Fibroblast of the aortic adventitia (primary cell): ENCODE data around the gene MUC21. TPM values are rescaled to one million over a fixed set of nuclear protein-coding genes. Genes with fewer than 3 reads are reported as not detected.

ENCODE experiments used
- DNase-seq: peaks from one replicate; pipeline ENCODE4 v3.0.0-alpha.2; 2010; ENCODE audit warnings: low read depth
- H3K4me3 ChIP-seq: 2 replicates; pipeline ENCODE4 v1.5.1; 2011; ENCODE audit warnings: low read depth, mild to moderate bottlenecking, control low read depth, low read length, moderate library complexity
- CTCF ChIP-seq: IDR thresholded peaks from 2 replicates; pipeline ENCODE4 v1.5.1; 2011; ENCODE audit warnings: mild to moderate bottlenecking, low read length, control low read depth, inconsistent platforms; ENCODE audit not compliant: insufficient read depth
- total RNA-seq: library from RNA; depleted of rRNA; stranded (reverse); fragments of >200 nt; gene quantifications from 2 replicates; pipeline ENCODE4 v1.2.3, GENCODE V29; 2012; ENCODE audit warnings: low replicate concordance

MUC21 gene
- total RNA-seq, 1 donor = not detected

GRCh38 chr6:30954631-30955366, 28.7 kb upstream of the MUC21 start:
- H3K4me3 ChIP-seq = no peak overlapping the region
- no peak for TF ChIP-seq CTCF
- no peak for DNase-seq

- no peak for DNase-seq
- TF ChIP-seq CTCF = no peak
- H3K4me3 ChIP-seq = peak overlapping the region; percentile 17
These were observed 28.0 kb upstream of the MUC21 start for GRCh38 chr6:30955367-30956042.

GRCh38 chr6:30957716-30958115, 25.8 kb upstream of the MUC21 start:
- TF ChIP-seq CTCF = no peak
- no peak for DNase-seq
- no peak overlapping the region for H3K4me3 ChIP-seq

GRCh38 chr6:30960907-30961673, 22.4 kb upstream of the MUC21 start:
- peak; percentile 33 for DNase-seq
- no peak overlapping the region for H3K4me3 ChIP-seq
- TF ChIP-seq CTCF = no peak

GRCh38 chr6:30962716-30963115, 20.8 kb upstream of the MUC21 start:
- DNase-seq = no peak
- H3K4me3 ChIP-seq = no peak overlapping the region
- TF ChIP-seq CTCF = no peak

GRCh38 chr6:30963641-30964040, 19.9 kb upstream of the MUC21 start:
- no peak for DNase-seq
- no peak overlapping the region for H3K4me3 ChIP-seq
- no peak for TF ChIP-seq CTCF
